Measurements from ENCODE around the gene CD1C. TPM values are rescaled to one million over a fixed set of nuclear protein-coding genes. Genes with fewer than 3 reads are reported as not detected.

CD1C gene
- total and polyA plus RNA-seq, 8 donors = 0.12 to 1.3 (median 0.36) TPM; not detected in 4

DNA sequence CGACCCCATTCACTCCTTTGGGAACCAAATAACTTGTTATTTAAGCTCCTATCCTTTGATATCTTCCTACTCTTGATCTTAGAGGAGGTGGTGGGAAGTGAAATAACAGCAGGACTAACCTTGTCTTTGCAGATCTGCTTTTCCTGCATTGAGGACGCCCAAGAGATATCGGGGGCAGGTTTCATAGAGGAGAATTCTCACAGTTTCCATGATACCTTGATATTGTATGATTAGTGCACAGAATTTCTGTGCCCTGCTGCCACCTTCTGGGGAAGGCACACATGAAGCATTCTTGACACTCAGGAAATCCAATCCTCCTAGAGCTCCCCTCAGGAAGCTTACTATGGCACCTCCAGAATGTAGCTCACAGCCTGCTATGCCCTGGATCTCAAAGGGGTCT lies 40.0 kb downstream of the CD1C start:
- DNase-seq = no peak

DNA sequence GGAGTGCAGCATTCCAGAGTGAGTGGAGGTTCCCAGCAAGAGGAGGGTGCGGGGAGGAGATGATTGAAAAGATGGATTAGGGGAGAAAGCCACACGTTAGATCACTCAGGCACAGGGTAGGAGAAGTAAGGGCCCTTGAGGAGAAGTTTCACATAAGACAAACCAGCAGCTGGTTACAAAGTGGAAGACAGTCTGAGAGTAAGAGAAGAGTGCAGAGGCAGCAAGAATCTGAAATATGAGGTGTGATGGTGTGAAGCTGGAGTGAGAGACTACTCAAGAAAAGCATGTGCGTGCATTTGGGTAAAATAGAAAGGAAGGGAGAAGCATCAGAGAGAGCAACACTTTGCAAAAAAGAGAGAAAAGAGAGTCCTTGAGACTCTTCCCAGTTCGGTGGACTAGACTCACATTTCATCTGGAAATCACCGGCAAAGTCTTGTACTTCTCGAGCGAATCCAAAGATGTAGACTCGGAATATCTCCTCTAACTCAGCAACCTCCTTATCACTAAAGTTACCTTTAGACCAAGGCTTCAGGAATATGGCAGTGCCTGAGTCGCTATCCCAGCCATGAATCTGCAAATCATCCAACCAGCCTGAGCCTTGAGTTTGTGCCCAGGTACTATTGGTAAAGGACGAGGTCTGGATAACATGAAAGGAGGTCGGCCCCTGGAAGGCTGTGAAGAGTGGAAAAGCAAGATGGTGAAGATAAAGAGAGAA lies 40.8 kb downstream of the CD1C start:
- Histone ChIP-seq H3K4me3 (no peak overlapping the region), H3K9me3 (no peaks in the 10 kb centered on the region), H3K36me3 (no peaks in the 10 kb centered on the region), H3K27me3 (no peaks in the 10 kb centered on the region), H3K4me1 (no peaks in the 10 kb centered on the region), H3K27ac (no peak overlapping the region)
- DNase-seq (no peak), FAIRE-seq (no peak), ATAC-seq (no peak)
- intact Hi-C loops (cut with DNase I) = no loop called here
- no peak for TF ChIP-seq CTCF (IDR thresholded peaks at IDR 0.05)
- WGBS, 2 donors = 54 to 61% methylated on average over 11 of the region's 11 CpGs

More for the DNA sequence above, 40.0 kb downstream of the CD1C start:
- intact Hi-C loops (cut with DNase I) = no loop called here
- FAIRE-seq (no peak), ATAC-seq (no peak)
- H3K9me3 ChIP-seq = no peaks in the 10 kb centered on the region
- H3K4me1 ChIP-seq = no peaks in the 10 kb centered on the region
- WGBS, 2 donors = 44 to 63% methylated on average over 3 of the region's 3 CpGs
- H3K36me3 ChIP-seq = no peaks in the 10 kb centered on the region
- TF ChIP-seq CTCF (IDR thresholded peaks at IDR 0.05) = no peak
- no peaks in the 10 kb centered on the region for H3K27me3 ChIP-seq
- H3K4me3 ChIP-seq = no peak overlapping the region
- no peak overlapping the region for H3K27ac ChIP-seq

GRCh38 chr1:158331106-158331425 lies 41.3 kb downstream of the CD1C start:
- TF ChIP-seq CTCF (IDR thresholded peaks at IDR 0.05) = no peak
- Histone ChIP-seq H3K27ac (no peak overlapping the region), H3K36me3 (no peaks in the 10 kb centered on the region), H3K4me1 (no peaks in the 10 kb centered on the region), H3K4me3 (no peak overlapping the region), H3K27me3 (no peaks in the 10 kb centered on the region), H3K9me3 (no peaks in the 10 kb centered on the region)
- intact Hi-C loops (cut with DNase I) = no loop called here
- FAIRE-seq (no peak), DNase-seq (no peak), ATAC-seq (no peak)
- WGBS, 2 donors = 53 to 100% methylated on average over 1 of the region's 1 CpG

DNA sequence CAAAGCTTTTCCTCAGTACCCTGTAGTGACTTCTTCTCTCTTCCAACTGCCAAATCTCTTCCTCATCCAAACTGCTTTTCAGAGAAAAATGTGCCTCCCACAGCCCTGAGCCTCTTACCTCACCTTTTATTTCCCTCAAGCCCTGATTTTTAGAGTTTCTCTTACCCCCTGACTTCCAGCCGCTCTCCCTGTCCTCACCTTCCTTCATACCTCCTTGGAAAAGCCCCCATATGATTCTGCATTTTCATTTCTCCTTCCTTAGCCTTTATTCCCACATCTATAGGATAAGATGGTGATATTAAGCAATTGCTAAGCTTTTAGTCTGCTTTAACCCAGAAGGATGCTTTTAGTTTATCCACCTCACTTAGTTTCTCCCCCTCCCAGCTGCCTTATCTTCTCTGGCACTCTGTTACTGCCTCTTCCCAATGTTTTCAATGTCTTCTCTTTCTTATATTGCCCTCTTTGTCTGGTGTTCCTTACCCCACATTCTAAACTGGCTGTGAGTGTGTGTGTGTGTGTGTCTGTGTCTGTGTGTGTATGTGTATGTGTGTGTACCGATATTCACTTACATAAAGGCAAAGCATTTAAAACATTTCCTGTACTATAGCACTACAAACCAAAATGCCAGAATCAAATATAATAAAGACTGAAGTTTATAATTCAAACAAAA lies 41.9 kb downstream of the CD1C start, which contains the start of gene CD1B:
Gene CD1B (minus strand): TSS at position 51 of the 670 bp plus-strand sequence. CDS start 108 bp downstream, outside the sequence.
- TF ChIP-seq CTCF (IDR thresholded peaks at IDR 0.05) = no peak
- ATAC-seq = no peak
- 66 to 80% methylated on average over 2 of the region's 2 CpGs for WGBS, 2 donors

More for the DNA sequence above, 41.9 kb downstream of the CD1C start, which contains the start of gene CD1B:
- no peaks in the 10 kb centered on the region for H3K36me3 ChIP-seq
- intact Hi-C loops (cut with DNase I) = no loop called here
- H3K4me3 ChIP-seq = no peak within 1 kb of the TSS
- FAIRE-seq = no peak
- H3K4me1 ChIP-seq = no peaks in the 10 kb centered on the region
- no peaks in the 10 kb centered on the region for H3K9me3 ChIP-seq
- H3K27ac ChIP-seq = no peak within 1 kb of the TSS
- no peak for DNase-seq
- no peaks in the 10 kb centered on the region for H3K27me3 ChIP-seq

Data from pancreas (tissue), 10 donors.